Limb (tissue), 2 donors: ENCODE data around the gene ZAR1L.

Experiments
- DNase-seq, 2 donors: peaks; one replicate each; pipeline ENCODE4 v3.0.0-alpha.2; 2016; ENCODE audit errors: extremely low spot score in 2 of 2

The ZAR1L gene

DNA sequence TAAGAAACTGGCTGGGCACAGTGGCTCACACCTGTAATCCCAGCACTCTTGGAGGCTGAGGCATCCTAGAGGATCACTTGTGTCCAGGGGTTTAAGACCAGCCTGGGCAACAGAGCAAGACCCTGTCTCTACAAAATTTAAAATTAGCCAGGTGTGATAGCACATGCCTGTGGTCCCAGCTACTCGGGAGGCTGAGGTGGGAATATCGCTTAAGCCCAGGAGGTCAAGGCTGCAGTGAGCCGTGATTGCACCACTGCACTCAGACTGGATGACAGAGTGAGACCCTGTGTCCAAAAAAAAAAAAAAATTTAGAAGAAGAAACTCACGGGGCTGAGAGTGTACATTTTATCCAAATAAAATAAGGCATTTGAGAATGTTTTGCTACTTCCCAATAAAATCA lies 58.9 kb downstream of the ZAR1L start:
- no peak for DNase-seq

DNA sequence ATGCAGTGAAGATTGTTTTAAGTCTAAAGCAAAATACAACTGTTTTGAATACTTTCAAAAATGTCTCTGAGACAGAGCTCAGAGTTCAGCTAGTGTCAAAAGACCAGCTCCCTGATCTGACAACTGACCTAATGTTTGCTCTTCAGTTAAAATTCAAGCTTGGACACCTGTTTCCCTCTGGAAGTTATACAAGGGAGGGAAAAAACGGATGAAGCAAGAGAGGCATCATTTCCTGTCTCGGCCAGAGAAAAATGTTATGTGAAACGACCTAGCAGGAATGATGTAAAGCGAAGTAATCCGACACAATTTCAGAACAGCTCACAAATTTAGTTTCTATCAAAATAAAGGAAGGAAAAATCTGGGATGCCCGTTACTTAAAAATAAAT lies 59.4 kb downstream of the ZAR1L start:
- DNase-seq, result no peak

DNA sequence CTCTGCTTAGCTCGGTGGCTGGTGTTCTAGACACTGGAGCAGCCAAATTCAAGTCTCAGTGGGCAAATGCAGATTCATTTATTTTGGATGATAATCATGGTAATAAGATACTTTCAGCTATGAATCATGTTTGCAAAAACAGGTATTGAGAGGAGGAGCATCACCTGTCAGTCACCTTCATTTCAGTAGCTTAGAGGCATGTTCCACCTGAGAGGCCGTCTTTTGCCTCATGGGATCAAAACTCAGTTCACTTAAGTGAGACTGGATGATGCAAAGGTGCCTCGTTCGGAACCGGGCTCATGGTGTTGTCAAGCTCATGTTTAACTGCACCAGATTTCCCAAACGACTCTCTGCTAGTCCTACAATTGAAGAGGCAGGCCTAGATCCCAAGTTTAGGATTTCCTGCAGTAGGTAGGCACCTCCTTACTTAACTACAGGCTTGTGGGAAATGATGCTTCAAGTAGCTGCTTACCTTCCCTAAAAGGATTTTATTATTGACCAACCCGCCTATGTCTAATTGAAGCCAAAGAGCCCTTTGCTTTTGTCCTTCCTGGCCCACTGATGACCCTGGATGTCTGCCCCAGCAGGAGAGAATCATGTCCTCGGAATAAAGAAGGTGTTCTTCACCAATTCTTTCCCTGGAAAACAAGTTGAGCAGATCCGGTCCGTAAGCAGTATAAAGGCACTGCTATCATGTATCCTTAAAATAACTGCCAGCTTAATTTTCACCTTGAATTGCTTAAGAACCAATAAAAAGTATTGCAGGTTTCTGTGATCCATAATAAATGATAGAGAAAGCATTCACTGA lies 60.0 kb downstream of the ZAR1L start:
- DNase-seq, result no peak

DNA sequence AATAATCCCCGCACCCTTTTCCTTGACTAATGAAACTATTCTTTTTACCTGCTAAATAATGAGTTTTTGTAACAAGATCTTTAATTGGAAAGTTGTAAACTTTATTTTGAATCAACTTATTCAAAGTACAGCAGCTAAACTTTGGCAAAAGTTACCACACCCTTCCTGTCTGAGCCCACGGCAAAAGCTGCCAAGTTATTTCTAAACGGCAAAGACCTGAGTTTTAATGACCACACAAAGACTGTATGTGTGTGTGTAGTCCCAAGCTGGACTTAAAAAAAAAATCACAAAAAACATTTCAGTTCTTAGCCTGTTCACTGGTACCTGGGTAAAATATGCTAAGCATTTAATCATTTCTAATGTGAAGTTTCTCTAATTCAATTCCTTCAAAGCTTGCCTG lies 60.7 kb downstream of the ZAR1L start:
- DNase-seq, result peak in 1 of 2 donors; percentile 34

DNA sequence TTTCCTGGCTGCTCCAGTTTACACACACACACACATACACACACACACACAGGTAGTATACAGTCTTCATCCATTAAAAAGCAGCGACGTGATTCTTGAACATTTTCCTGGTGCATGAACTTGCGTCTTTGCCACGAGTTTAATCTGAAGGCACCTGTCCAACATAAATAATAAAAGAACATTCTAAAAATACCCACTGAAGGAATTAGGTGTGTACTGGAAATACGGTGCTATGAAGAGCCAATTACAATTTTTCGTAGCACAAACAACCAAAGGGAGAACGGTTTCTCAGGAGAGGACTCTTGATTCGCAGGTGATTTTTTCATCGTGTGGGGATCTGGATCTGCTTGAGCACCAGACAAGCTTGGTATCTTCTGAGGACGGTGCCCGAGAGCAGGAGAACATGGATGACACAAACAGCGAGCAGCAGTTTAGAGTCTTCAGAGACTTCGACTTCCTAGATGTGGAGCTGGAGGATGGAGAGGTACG lies 61.2 kb downstream of the ZAR1L start:
- DNase-seq, result no peak
